DMS114 treated with DMSO at 0.1 percent for 48 hours (cell line): Measurements from ENCODE around the gene CDK17.
"Not testable (repeated sequence)": the region's sequence is repeated elsewhere in the genome, so short reads cannot be mapped to it uniquely, and the experiment has no call there.

Experiments
- DNase-seq: peaks from one replicate; lab custom pipeline; 2025; ENCODE audit not compliant: unreplicated experiment; lab: John Stamatoyannopoulos, UW

CDK17 gene

DNA sequence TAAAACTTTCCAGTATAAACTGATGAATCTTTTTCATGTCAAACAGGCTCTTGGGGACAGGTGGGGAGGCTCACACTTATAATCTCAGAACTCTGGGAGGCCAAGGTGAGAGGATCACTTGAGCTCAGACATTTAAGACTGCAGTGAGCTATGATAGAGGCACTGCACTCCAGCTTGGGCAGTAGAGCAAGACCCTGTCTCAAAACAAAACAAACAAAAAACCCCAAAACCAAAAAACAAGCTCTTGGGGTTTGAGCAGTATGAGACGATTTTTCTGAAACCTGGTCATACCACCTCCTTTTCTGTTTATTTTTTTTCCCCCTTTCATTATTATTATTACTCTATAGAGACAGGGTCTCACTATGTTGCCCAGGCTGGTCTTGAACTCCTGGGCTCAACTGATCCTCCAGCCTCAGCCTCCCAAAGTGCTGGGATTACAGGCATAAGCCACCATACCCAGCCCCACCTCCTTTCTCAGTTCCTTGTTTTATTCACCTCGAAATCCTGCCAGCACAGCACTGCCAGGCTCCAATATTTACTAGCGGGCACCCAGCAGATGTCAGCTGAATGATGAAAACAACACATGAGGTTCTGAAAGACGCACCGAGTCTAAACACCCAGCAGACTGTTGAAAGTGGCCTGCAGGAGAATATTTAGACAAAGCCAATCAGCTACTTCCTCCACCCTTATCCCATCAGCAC, 19.5 kb upstream of the CDK17 start:
- no peak for DNase-seq

- DNase-seq = not testable (repeated sequence)
Measured at GRCh38 chr12:96417688-96418087, 17.4 kb upstream of the CDK17 start.

- DNase-seq = no peak
Measured at GRCh38 chr12:96416033-96416799, 16.0 kb upstream of the CDK17 start.

- DNase-seq = no peak
Measured at GRCh38 chr12:96414637-96415036, 14.4 kb upstream of the CDK17 start.

GRCh38 chr12:96412431-96412830, 12.2 kb upstream of the CDK17 start:
- no peak for DNase-seq

DNA sequence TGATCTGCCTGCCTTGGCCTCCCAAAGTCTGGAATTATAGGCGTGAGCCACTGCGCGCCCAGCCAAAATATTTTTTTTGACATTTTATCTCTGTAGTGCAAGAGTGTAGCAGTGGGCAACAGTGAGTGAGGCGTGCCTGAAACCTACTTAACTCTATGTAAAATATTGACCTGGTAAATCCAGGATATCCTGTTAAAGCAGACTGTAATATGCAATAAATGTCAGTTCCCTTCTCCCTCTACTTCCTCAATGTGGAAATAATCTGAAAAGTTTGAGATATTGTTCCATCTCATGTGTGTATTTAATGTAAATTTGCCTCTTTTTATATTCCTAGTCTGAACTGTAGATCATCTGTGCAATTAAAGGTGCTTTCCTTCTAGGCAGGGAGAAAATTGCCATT, 9.5 kb upstream of the CDK17 start:
- DNase-seq = no peak

DNA sequence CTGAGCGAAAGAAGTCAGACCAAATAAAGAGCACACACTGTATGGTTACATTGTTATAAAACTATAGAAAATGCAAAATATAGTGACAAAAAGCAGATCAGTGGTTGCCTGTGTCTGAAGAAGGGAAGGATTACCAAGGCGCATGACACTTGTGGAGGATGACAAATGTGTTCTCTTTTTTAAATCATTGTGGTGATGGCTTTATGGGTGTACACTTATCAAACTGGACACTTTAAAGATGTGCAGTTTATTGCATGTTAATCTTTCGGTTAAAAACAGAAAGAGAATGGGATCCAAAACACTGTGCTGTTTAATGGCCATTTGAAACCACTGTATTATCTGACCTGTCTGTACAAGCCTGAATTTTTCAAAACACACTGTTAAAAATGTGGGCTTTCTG, 8.8 kb upstream of the CDK17 start:
- DNase-seq = no peak

DNA sequence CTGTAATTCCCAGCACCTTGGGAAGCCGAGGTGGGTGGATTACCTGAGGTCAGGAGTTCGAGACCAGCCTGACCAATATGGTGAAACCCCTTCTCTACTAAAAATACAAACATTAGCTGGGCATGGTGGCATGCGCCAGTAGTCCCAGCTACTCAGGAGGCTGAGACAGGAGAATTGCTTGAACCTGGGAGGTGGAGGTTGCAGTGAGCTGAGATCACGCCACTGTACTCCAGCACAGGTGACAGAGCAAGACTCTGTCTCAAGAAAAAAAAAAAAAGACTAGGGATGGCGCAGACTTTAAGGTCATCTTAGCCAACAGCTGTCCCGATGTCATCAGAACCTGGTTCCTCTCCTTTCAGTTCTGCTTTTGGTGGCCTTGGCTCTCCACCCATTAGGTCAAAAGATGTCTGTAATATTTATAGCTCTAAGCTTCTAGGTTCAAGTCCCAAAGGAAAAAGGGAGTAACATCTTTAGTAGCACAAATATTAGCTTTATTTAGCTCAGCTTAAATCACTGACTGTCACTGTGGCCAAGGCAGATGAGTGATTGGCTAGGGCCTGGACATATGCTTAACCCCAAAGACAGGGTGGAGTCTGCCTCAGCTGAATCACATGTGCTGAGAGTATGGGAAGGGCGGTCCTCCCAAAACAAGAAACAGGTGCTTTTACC, 7.3 kb upstream of the CDK17 start:
- not testable (repeated sequence) for DNase-seq

- DNase-seq = no peak
Measured at GRCh38 chr12:96404696-96405095, 4.5 kb upstream of the CDK17 start.

DNA sequence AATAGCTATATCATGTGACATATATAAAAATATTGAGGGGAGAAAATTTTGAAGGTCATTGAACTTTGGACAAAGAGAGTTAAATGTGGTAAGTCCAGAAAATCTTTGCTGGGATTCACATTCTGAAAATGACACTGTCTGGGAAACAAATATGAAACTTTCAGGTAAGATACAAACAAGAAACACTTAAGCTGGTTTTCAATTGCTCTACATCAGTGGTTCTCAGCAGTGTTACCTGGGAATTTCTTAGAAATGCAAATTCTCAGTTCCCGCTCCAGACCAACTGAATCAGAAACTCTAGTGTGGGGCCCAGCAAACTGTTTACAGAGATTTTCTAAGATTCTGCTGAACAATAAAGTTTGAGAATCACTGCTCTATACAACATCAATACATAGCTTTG, 3.6 kb upstream of the CDK17 start:
- DNase-seq = no peak

GRCh38 chr12:96402522-96402921, 2.3 kb upstream of the CDK17 start:
- not testable (repeated sequence) for DNase-seq

GRCh38 chr12:96402061-96402460, 1.8 kb upstream of the CDK17 start:
- DNase-seq = no peak

DNA sequence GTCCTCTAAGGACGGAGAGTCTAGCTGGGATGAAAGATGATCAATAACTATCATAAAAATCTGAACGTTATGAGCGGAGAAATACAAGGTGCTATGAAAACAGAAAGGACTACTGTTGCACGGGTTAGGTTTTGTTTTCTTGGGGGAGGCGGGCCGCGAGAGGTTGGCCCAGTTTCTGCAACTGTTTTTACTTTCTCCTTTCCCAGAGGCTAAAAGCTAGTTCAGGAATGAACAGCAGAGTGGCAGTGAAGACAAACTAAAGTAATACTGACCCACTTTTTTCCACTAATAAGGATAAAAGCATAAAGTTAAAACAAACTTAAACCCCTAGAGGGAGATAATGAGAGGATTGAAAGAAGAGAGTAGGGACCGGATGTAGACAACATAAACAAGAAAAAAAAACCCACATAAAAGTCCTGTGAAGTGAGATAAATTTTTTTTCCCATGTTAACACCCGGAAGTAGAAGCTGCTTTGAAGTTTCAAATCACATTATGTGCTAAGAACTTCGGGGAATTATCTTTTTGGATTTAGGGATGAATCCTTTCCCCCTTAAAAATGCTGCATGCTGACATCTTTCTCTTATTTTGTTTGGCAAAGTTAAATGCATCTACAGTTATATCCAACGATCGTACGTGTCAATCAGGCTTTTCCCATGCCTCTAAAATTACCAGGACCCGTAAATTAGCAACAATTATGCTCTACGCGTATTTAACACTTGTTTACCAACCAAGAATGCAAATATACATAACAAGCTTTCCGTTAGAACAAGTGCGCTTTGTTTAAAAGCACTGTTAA, 1.0 kb upstream of the CDK17 start:
- peak; percentile 92 for DNase-seq

DNA sequence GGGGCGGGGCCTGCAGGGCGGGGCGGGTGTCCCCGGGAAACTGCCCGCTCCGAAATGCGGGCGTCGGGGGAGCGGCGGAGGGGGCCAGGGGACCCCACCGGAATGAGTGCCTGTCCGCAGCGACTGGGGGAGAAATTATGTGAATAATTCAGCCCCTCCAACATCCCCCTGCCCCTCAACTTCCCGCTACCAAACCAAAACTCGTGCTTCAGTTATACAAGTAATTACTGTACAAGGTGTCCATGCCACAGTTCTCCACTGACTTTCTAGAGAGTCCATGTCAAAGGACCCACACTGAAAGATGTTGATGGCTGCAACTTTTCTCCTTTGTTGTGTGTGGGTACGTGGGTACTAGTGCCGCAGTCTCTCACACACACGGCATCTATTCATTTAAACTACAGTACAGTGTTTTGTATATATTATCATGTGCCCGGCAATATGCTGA, 414 bp upstream of the CDK17 start:
- DNase-seq = peak; percentile 62

- no peak for DNase-seq
Measured at GRCh38 chr12:96399120-96399918, 920 bp downstream of the CDK17 start.

GRCh38 chr12:96398424-96399119, 1.7 kb downstream of the CDK17 start:
- no peak for DNase-seq

DNA sequence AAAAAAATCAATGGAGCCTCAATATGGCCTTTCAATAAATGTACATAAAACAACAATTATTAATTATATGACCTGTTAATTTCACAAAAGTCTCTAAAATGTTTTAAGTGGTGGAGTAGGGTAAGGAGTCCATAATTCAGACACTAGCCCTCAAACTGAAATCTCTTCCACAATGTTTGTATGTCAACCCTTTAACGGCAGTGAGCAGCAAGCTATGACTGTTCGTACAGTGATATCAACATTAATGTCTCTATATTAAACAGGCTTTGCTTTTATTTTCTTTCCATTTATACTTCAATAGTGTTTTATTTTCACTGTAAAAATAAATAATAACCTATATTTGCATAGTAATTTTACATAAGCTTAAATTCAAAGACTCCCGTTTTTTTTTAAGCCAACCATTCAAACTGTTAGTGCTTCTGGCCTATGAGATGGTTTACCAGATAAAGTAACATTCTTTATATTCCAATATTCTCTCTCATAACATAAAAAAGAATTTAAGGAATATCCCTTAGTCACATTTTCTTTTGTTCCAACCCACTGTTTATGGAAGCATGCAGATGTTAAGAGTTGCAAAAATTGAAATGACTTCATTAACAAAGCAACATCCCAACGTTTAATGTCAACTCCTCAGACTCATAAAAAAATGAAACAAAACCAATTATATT, 2.3 kb downstream of the CDK17 start:
- no peak for DNase-seq

DNA sequence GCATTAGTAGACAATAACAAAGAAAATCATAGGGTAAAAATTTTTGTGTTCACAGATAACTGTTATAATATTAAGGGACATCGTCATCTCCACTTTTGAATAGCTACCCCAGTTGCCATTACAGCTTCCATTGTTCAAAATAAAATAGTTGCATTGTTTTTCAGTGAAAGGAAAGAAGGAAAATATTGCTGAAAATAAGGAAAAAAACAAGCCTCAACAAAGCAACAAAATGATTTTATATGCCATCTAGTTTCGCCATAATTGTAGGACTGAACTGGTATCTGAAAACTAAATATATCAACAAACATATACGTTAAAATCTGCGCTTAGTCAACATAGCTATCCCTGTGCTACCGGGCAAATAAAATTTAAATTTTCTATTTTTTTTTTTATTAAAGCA, 3.3 kb downstream of the CDK17 start:
- DNase-seq = no peak

DNA sequence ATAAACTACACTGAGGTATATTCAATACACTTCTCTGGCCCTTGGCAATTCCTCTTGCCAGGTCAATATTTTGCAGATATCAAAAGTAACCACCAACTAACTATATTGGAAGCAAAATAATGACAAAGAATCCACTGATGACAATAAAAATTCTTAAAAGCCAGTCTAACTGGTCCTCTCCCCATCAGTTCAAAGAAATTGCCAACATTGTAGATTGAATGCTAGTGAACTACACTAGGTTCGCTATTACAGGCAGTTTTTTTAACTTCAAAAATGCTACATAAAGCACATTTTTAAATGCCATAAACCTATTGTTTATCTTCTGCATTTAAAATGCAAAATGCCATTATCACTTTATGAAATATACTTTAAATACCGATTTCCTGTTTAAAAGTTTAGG, 4.0 kb downstream of the CDK17 start:
- no peak for DNase-seq
